Stimulated activated CD4-positive, alpha-beta T cell treated with anti-CD3 and anti-CD28 coated beads, Interleukin-12 subunit alpha, Interleukin-12 subunit beta, amount 100 ng/mL, for 24 hours (primary cell): ENCODE results near the gene HDAC2.
"Not testable (repeated sequence)": the region's sequence is repeated elsewhere in the genome, so short reads cannot be mapped to it uniquely, and the experiment has no call there.

ENCODE experiments used
- DNase-seq, 2 experiments: peaks; one replicate each; pipeline ENCODE4 v3.0.0-alpha.2; 2020; ENCODE audit warnings: low read depth in 2 of 2

Gene HDAC2

GRCh38 chr6:113970805-113971676 lies at the start of gene HDAC2:
Gene HDAC2, minus strand, starts transcription at chr6:113971148. Its CDS starts 240 bp downstream, at chr6:113970908.
- DNase-seq = peak; percentile 77

DNA sequence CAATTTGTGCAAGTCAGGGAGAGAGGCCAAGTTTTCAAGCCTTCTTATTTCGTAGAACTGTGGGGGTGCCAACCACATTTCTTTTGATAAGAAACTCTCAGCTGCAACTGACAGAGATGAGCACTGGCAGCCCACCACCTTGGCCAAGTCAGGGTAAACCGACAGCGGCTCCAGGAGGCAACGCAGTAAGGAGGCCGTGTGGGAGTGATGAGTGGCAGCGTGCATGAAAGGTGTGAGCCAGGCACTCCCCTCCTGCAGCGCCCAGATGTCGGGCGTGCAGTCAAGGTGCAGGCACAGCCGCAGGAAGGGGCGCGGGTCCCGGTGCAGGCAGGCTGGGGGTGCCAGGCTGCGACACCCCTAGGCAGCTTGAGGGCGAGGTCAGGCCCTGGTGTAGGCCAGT lies 49.2 kb upstream of the HDAC2 start:
- no peak for DNase-seq

DNA sequence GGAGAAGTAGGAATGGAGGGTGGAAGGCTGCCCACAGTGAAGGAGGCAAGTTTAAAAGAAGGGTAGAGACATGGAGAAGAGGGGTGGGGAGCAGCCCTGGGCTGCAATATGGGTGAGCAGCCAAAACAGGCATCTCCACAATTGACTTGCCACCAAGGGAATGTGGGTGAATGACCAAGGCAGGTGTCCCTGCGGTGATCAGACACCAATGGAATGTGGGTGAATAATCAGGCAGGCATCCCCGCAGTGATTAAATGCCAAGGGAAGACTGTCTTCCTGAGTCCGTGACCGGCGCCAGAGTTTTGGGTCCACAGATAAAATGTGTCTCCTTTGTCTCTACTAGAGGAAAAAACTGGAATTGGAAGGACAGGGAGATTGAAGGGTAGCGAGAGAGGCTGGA lies 46.2 kb upstream of the HDAC2 start:
- not testable (repeated sequence) for DNase-seq

- not testable (repeated sequence) for DNase-seq
Measured at GRCh38 chr6:114014106-114014505, 43.2 kb upstream of the HDAC2 start.

GRCh38 chr6:114011486-114011885 lies 40.5 kb upstream of the HDAC2 start:
- not testable (repeated sequence) for DNase-seq

DNA sequence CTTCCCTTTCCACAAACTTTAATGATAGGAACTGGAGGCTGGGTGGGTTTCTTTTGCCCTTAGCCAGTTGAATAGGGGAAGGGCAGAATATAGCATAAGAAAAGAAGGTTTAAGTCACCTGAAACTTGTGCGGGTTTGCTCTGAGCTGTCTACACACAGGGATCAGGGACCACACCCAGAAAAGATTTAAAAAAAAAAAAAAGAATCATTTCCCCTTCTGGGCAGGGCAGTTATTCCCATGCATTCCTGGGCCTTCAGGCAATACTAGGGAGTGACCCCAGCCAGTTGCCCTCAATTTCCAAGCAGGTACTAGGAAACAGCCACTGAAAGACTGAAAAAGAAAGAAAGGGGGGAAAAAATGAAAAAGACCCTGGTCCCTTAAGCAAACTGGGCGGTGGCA lies 39.6 kb upstream of the HDAC2 start:
- DNase-seq = no peak

DNA sequence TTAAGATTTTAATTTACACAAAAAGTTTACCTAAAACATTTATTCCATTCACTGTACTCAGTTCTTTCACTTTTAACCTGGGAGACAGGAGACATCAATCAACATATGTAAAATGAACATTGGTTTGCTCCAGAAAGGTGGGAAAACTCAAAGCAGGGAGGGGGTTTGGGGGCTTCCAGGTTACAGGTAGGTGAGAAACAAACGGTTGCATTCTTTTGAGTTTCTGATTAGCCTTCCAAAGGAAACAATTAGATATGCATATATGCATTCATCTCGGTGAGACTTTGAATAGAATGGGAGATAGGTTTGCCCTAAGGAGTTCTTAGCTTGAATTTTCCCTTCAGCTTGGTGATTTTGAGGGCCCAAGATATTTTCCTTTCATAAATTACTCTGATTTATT lies 38.2 kb upstream of the HDAC2 start:
- no peak for DNase-seq

GRCh38 chr6:114008331-114008730 lies 37.4 kb upstream of the HDAC2 start:
- no peak for DNase-seq

DNA sequence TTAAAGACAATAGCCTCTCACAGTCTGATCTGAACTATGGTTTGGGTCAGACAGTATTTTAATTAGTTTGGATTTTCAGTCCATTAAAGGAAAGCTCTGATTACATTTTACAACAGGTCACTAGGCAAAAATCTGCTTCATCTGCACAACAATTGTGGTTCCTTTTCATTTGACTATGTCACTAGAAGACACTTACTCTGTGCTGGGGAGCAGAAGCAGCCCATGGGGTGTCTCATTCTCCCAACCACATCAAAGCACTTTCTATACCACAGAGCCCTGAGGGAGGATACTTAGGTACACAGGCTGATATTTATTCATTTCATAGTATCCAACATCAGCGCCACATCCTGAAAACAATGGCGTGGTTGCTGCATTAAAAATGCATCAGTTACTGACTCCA lies 36.6 kb upstream of the HDAC2 start:
- no peak for DNase-seq

DNA sequence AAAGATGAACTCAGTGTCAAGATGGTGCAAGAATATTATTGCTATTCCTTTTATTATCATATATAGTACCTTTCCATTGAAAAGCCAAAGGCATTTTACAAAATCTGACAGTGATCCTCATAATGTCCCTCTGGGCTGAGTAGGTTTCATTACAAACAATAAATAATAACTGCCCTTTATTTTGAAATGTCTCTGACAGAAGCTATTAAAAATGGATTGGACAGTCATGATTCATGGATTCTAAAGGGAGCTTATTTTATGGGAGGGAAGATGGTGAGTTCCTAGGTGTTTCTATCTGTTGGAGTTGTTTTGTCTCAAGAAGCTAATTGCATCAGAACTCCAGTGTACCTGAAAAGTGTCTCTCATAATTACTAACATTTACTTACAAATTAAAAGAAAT lies 30.4 kb upstream of the HDAC2 start:
- DNase-seq = no peak

- no peak for DNase-seq
Measured at GRCh38 chr6:114000069-114000468, 29.1 kb upstream of the HDAC2 start.

DNA sequence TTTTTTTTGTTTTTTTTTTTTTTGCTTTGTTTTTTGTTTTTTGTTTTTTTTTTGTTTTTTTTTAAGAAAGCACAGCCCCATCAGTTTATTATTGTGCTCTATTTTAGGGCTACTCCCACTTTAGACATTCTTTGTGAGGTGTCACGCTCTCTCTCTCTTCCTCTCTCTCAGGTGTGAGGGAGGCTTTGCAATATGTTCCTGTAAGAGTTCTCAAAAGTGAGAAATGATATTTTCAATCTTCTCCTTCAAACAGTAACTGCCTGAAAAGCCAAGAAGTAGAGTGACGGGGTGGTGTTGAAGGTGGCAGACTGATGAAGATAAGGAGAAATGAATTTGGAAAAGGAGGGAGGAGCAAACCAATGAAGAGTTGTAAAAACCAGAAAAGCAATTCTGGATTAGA lies 28.3 kb upstream of the HDAC2 start:
- DNase-seq = no peak

GRCh38 chr6:113998811-113999210 lies 27.9 kb upstream of the HDAC2 start:
- no peak for DNase-seq

GRCh38 chr6:113997116-113997515 lies 26.2 kb upstream of the HDAC2 start:
- no peak for DNase-seq

GRCh38 chr6:113995634-113996033 lies 24.7 kb upstream of the HDAC2 start:
- DNase-seq = no peak

DNA sequence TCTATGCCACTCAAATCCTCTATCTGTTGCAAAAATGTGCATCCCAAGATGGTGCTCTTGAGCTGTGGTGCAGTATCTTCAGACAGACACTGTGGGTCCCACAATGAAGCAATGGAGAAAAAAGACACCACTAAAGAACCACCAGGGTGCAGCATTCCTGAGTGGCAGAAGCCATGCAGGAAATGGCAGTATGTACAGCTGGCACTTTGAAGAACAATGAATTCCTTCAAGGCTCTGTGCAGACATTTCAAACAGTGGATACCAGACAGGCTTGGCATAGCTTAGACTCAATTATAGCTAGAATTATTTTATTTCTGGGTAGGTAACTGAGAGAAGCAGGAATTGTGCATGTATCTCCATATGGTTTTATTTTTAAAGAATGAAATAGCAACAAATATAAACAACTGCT lies 24.0 kb upstream of the HDAC2 start:
- no peak for DNase-seq

DNA sequence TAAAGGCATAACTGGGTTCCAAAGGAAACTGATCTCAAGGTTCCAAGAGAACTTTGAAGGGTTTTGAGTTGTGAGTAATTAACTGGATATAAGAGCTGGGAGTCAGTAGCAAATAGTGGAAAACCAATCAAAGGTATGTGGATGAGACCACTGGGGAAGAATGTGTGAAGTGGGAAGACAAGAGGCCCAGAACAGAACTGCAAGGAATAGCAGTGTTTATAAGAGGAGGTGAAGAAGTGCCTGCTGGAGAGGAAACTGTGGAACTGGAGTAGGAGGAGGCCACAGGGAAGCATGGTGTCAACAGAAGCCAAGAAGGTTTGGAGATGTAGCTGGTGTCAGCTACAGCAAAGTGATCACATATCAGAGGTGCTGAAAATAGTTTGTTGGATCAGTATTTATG lies 18.7 kb upstream of the HDAC2 start:
- no peak for DNase-seq

- DNase-seq = not testable (repeated sequence)
Measured at GRCh38 chr6:113982675-113983074, 11.7 kb upstream of the HDAC2 start.

DNA sequence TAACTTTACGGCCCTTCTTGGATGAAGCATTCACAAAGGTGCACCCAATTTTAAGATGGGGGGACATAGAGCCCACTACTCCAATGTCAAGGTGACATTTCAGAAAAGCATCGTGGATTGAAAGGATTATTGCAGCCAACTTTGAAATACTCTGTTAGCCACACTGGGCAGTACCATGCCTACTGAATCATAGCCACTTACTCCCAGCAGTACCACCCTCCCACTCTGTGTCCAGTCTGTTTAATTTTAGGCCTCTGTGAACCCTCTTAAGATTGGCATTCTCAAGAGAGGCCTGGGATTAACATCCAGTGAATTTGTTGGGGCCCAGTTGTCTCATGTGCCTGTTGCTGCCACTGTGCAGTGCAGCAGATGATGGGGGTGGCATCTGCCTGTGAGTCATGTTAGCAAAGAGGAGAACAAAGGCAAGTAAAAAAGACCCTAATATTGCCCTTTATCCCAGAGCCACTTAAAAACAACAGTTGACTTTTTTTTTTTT lies 11.2 kb upstream of the HDAC2 start:
- no peak for DNase-seq

- DNase-seq = no peak
Measured at GRCh38 chr6:113980937-113981554, 10.1 kb upstream of the HDAC2 start.

DNA sequence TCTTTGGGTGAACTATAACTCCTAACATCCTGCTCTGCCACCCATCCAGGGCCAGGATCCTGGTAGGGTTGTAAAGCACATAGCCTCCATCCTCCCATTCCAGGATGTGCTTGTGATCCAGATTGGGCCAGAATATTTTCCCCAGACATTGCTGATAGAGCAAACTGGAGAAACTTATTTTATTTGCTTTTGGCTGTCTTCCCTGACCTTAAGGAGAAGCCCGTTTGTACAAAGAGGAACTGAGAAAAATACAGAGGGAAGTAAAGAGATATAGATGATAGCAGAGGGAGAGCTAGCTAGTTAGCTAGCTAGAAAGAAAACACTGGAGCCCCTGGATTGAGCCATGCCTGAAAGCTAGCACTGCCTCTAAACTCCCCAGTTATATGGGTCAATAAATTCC lies 9.0 kb upstream of the HDAC2 start:
- DNase-seq = no peak

GRCh38 chr6:113978084-113978675 lies 7.2 kb upstream of the HDAC2 start:
- no peak for DNase-seq

DNA sequence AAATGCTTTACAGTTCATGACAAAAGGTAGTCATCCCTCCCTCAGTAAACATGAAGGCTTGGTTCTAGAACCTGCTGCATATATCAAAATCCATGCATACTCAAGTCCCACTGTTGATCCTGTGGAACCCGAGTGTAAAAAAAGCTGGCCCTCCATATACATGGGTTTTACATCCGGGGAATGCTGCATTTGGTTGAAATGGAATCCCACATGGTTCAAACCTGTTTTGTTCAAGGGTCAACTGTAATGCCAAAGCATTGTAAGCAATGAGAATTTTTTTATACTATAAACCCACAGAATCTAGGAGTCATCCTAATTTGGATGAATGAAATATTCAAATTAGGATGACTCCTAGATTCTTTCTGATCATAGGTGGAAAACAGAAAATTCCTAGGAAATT lies 5.9 kb upstream of the HDAC2 start:
- no peak for DNase-seq
